Trophoblast cell (in vitro differentiated cells and primary cell): ENCODE measurements around the gene DPP6.

ENCODE experiments used
- DNase-seq, 2 donors: peaks; one replicate each; pipeline ENCODE4 v3.0.0-alpha.2; 2016
- H2AFZ ChIP-seq: 2 replicates; pipeline ENCODE4 v1.6.1; 2013; ENCODE audit warnings: low read length, moderate library complexity, mild to moderate bottlenecking; ENCODE audit not compliant: insufficient read depth, poor library complexity
- H2AK5ac ChIP-seq: 2 replicates; pipeline ENCODE4 v1.6.1; 2013; ENCODE audit warnings: mild to moderate bottlenecking, low read length
- H2BK120ac ChIP-seq: 2 replicates; pipeline ENCODE4 v1.6.1; 2013; ENCODE audit warnings: low read length, mild to moderate bottlenecking, moderate library complexity; ENCODE audit not compliant: insufficient read depth, poor library complexity
- H2BK12ac ChIP-seq: 2 replicates; pipeline ENCODE4 v1.6.1; 2013; ENCODE audit warnings: mild to moderate bottlenecking, low read length, moderate library complexity
- H2BK5ac ChIP-seq: 2 replicates; pipeline ENCODE4 v1.6.1; 2013; ENCODE audit warnings: low read length, low read depth, moderate library complexity, mild to moderate bottlenecking; ENCODE audit not compliant: poor library complexity
- H3K14ac ChIP-seq: 2 replicates; pipeline ENCODE4 v1.6.1; 2013; ENCODE audit warnings: mild to moderate bottlenecking, low read length
- H3K18ac ChIP-seq: 2 replicates; pipeline ENCODE4 v1.6.1; 2013; ENCODE audit warnings: mild to moderate bottlenecking, low read length
- H3K23ac ChIP-seq: 2 replicates; pipeline ENCODE4 v1.6.1; 2013; ENCODE audit warnings: low read length
- H3K27ac ChIP-seq: 2 replicates; pipeline ENCODE4 v1.5.1; 2013; ENCODE audit warnings: low read depth, mild to moderate bottlenecking, inconsistent platforms, low read length, moderate library complexity
- H3K27me3 ChIP-seq: 2 replicates; pipeline ENCODE4 v1.6.1; 2013; ENCODE audit warnings: inconsistent platforms, mild to moderate bottlenecking, low read length, moderate library complexity; ENCODE audit not compliant: insufficient read depth
- H3K36me3 ChIP-seq, 2 experiments: 1 replicate in 1 of 2; 2 replicates in 1 of 2; pipeline ENCODE4 v1.6.1; 2013; ENCODE audit warnings: low read length in 2 of 2, mild to moderate bottlenecking in 2 of 2, moderate library complexity in 1 of 2; ENCODE audit not compliant: insufficient read depth in 2 of 2, control insufficient read depth in 1 of 2
- H3K4ac ChIP-seq: 2 replicates; pipeline ENCODE4 v1.6.1; 2013; ENCODE audit warnings: low read depth, mild to moderate bottlenecking, low read length, moderate library complexity
- H3K4me1 ChIP-seq, 2 experiments: 1 replicate in 1 of 2; 2 replicates in 1 of 2; pipeline ENCODE4 v1.6.1; 2013; ENCODE audit warnings: low read length in 2 of 2, mild to moderate bottlenecking in 2 of 2, moderate library complexity in 1 of 2; ENCODE audit not compliant: insufficient read depth in 2 of 2, control insufficient read depth in 1 of 2
- H3K4me2 ChIP-seq: 2 replicates; pipeline ENCODE4 v1.6.1; 2013; ENCODE audit warnings: inconsistent platforms, mild to moderate bottlenecking, low read length, moderate library complexity
- H3K4me3 ChIP-seq: 2 replicates; pipeline ENCODE4 v1.5.1; 2013; ENCODE audit warnings: mild to moderate bottlenecking, low read depth, low read length, inconsistent platforms
- H3K79me1 ChIP-seq: one replicate; pipeline ENCODE4 v1.6.1; 2013; ENCODE audit warnings: low read length
- H3K79me2 ChIP-seq: 2 replicates; pipeline ENCODE4 v1.6.1; 2013; ENCODE audit warnings: low read length, mild to moderate bottlenecking; ENCODE audit not compliant: control insufficient read depth, insufficient read depth, poor library complexity
- H3K9ac ChIP-seq: 2 replicates; pipeline ENCODE4 v1.6.1; 2013; ENCODE audit warnings: mild to moderate bottlenecking, low read length
- H3K9me3 ChIP-seq: 2 replicates; pipeline ENCODE4 v1.6.1; 2013; ENCODE audit warnings: low read depth, mild to moderate bottlenecking, control low read depth, inconsistent platforms, low read length; ENCODE audit not compliant: insufficient read depth
- H4K12ac ChIP-seq: 2 replicates; pipeline ENCODE4 v1.6.1; 2013; ENCODE audit warnings: low read depth, mild to moderate bottlenecking, low read length, moderate library complexity
- H4K8ac ChIP-seq: 2 replicates; pipeline ENCODE4 v1.6.1; 2013; ENCODE audit warnings: low read depth, mild to moderate bottlenecking, low read length, moderate library complexity
- H4K91ac ChIP-seq: one replicate; pipeline ENCODE4 v1.6.1; 2013; ENCODE audit warnings: low read depth, mild to moderate bottlenecking, low read length, moderate library complexity
- WGBS: extraction: QIAGEN DNeasy Blood & Tissue Kit; methylation state at CpG from one replicate; pipeline ENCODE4 v1.1.7; 2013; ENCODE audit warnings: missing lambda C conversion rate; ENCODE audit not compliant: insufficient read length, insufficient coverage; ENCODE audit errors: extremely low coverage; 5-methylcytosine and 5-hydroxymethylcytosine counted together

DPP6 gene

DNA sequence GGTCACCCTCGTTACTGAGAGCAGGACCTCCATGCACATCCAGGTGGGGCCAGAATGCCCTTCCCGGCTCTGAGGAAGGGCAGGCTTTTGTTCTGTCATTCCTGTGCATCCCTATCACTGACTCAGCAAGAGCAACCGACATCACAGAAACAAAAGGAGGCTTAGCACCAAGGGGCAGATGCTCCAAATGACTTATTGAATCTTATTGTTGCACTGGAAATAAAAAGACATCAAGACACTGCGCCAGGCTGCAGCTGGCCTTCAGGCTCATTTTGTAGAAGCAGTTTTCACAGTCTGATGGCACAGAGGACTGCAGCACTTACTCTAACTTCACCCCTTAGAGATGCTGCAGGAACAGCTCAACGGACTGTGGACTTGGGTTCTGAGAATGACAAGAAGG, 824.3 kb downstream of the DPP6 start:
- Histone ChIP-seq H3K36me3 (no peaks in the 10 kb centered on the region), H4K8ac (no peak overlapping the region), H3K9ac (no peak overlapping the region), H3K9me3 (peaks cover 6% of the 10 kb centered on the region), H2BK5ac (no peak overlapping the region), H3K79me1 (no peaks in the 10 kb centered on the region), H3K4me3 (no peak overlapping the region), H3K14ac (no peak overlapping the region), H2BK12ac (no peak overlapping the region), H2AK5ac (no peak overlapping the region), H3K27me3 (no peaks in the 10 kb centered on the region), H2AFZ (no peak overlapping the region), H3K4ac (no peak overlapping the region), H4K12ac (no peak overlapping the region), H3K4me1 (no peaks in the 10 kb centered on the region), H3K18ac (no peak overlapping the region), H3K27ac (no peak overlapping the region), H3K4me2 (no peak overlapping the region), H2BK120ac (no peak overlapping the region), H3K79me2 (no peaks in the 10 kb centered on the region), H3K23ac (no peak overlapping the region), H4K91ac (no peak overlapping the region)
- no peak for DNase-seq
- WGBS, result no CpG with 5 or more reads among the region's 5 CpGs

DNA sequence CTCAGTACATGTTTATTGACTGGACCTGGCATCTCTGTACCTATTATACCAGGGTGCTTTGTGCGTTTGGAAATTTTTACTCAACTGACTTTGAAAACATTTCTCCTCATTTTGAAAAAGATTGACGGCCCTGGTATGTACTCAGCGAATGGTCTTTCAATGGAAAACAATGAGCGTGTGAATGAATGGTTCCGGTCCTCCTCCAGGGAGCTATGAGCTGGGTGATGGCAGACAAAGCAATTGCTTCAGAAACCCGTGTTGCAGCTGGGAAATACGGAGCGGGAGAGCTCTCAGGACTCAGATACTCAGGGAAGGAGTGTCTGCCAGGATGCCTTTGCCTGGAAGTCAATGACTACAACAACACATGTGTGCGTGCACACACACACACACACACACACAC, 824.8 kb downstream of the DPP6 start:
- H3K4me3 ChIP-seq, result no peak overlapping the region
- no peak overlapping the region for H3K4me2 ChIP-seq
- H2BK5ac ChIP-seq, result no peak overlapping the region
- no peak overlapping the region for H4K12ac ChIP-seq
- no peak overlapping the region for H3K14ac ChIP-seq
- no peaks in the 10 kb centered on the region for H3K79me2 ChIP-seq
- no peak overlapping the region for H3K27ac ChIP-seq
- no CpG with 5 or more reads among the region's 9 CpGs for WGBS
- no peaks in the 10 kb centered on the region for H3K27me3 ChIP-seq
- no peak for DNase-seq
- no peaks in the 10 kb centered on the region for H3K79me1 ChIP-seq
- H3K9me3 ChIP-seq, result peaks cover 5% of the 10 kb centered on the region
- H3K18ac ChIP-seq, result no peak overlapping the region
- no peaks in the 10 kb centered on the region for H3K4me1 ChIP-seq
- no peak overlapping the region for H2BK12ac ChIP-seq
- no peak overlapping the region for H3K4ac ChIP-seq
- H3K23ac ChIP-seq, result no peak overlapping the region
- H3K36me3 ChIP-seq, result no peaks in the 10 kb centered on the region
- no peak overlapping the region for H4K8ac ChIP-seq
- no peak overlapping the region for H2BK120ac ChIP-seq
- no peak overlapping the region for H4K91ac ChIP-seq
- H2AK5ac ChIP-seq, result no peak overlapping the region
- no peak overlapping the region for H2AFZ ChIP-seq
- H3K9ac ChIP-seq, result no peak overlapping the region

- DNase-seq, result no peak
- no peak overlapping the region for H3K14ac ChIP-seq
- H4K91ac ChIP-seq, result no peak overlapping the region
- H3K27me3 ChIP-seq, result no peaks in the 10 kb centered on the region
- no peak overlapping the region for H4K8ac ChIP-seq
- no peak overlapping the region for H3K4me2 ChIP-seq
- no peak overlapping the region for H2AK5ac ChIP-seq
- H2BK5ac ChIP-seq, result no peak overlapping the region
- no peak overlapping the region for H3K9ac ChIP-seq
- H2BK120ac ChIP-seq, result no peak overlapping the region
- no peak overlapping the region for H3K23ac ChIP-seq
- H3K79me2 ChIP-seq, result no peaks in the 10 kb centered on the region
- no CpG with 5 or more reads among the region's 11 CpGs for WGBS
- no peak overlapping the region for H3K4ac ChIP-seq
- H2AFZ ChIP-seq, result no peak overlapping the region
- no peaks in the 10 kb centered on the region for H3K4me1 ChIP-seq
- no peaks in the 10 kb centered on the region for H3K36me3 ChIP-seq
- H4K12ac ChIP-seq, result no peak overlapping the region
- no peaks in the 10 kb centered on the region for H3K79me1 ChIP-seq
- H3K4me3 ChIP-seq, result no peak overlapping the region
- H3K18ac ChIP-seq, result no peak overlapping the region
- H2BK12ac ChIP-seq, result no peak overlapping the region
- peaks cover 15% of the 10 kb centered on the region for H3K9me3 ChIP-seq
- no peak overlapping the region for H3K27ac ChIP-seq
Observed at GRCh38 chr7:154879629-154880028, 827.4 kb downstream of the DPP6 start.

DNA sequence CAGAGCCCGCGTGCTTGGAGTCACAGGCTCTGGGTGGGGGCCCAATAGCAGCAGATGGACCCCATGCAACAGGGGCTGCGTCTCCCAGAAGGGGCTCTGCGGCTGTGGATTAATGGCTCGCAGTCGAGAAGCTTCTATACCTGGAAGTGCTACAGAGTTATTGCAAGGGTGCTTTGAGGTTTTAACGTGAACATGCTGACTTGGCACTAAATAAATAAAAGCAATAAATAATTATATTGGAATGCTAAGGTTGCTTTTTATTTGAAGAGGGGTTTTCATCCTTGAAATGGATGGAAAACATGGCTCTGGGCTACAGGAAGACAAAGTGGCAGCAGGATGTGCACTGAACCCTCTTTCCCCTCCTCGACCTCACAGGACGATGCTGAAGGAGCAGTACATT, 828.3 kb downstream of the DPP6 start:
- WGBS, result no CpG with 5 or more reads among the region's 9 CpGs
- Histone ChIP-seq H3K27ac (no peak overlapping the region), H2BK120ac (no peak overlapping the region), H3K79me2 (no peaks in the 10 kb centered on the region), H3K27me3 (no peaks in the 10 kb centered on the region), H3K14ac (no peak overlapping the region), H3K4ac (no peak overlapping the region), H3K79me1 (no peaks in the 10 kb centered on the region), H3K4me2 (no peak overlapping the region), H3K4me3 (no peak overlapping the region), H4K12ac (no peak overlapping the region), H4K91ac (no peak overlapping the region), H3K4me1 (no peaks in the 10 kb centered on the region), H3K18ac (no peak overlapping the region), H2AK5ac (no peak overlapping the region), H4K8ac (no peak overlapping the region), H2BK5ac (no peak overlapping the region), H3K9me3 (peaks cover 19% of the 10 kb centered on the region), H3K36me3 (no peaks in the 10 kb centered on the region), H3K9ac (no peak overlapping the region), H3K23ac (no peak overlapping the region), H2BK12ac (no peak overlapping the region), H2AFZ (no peak overlapping the region)
- no peak for DNase-seq
